ENCODE measurements around the gene TPRG1. TPM values are rescaled to one million over a fixed set of nuclear protein-coding genes. Genes with fewer than 3 reads are reported as not detected.

Gene TPRG1
- total RNA-seq, 1 experiment from 2014 or later, result 0.11 TPM

GRCh38 chr3:189282741-189283140, 111.0 kb downstream of the TPRG1 start:
- Histone ChIP-seq H3K4me3 (no peak overlapping the region), H3K36me3 (no peaks in the 10 kb centered on the region), H3K9me3 (replicated peaks) (no peaks in the 10 kb centered on the region), H3K27me3 (replicated peaks) (no peaks in the 10 kb centered on the region), H3K4me1 (replicated peaks) (peaks cover 2% of the 10 kb centered on the region; the same call in 1 of the 2 replicates), H3K27ac (no peak overlapping the region)
- no peak for DNase-seq (ENCODE audit: low read depth in 1 of 2, low spot score in 2 of 2)

GRCh38 chr3:189286188-189286587, 114.4 kb downstream of the TPRG1 start:
- Histone ChIP-seq H3K36me3 (no peaks in the 10 kb centered on the region), H3K4me1 (replicated peaks) (no peaks in the 10 kb centered on the region; the same call in 1 of the 2 replicates), H3K4me3 (no peak overlapping the region), H3K9me3 (replicated peaks) (no peaks in the 10 kb centered on the region), H3K27me3 (replicated peaks) (no peaks in the 10 kb centered on the region), H3K27ac (no peak overlapping the region)
- DNase-seq (ENCODE audit: low read depth in 1 of 2, low spot score in 2 of 2), result no peak

DNA sequence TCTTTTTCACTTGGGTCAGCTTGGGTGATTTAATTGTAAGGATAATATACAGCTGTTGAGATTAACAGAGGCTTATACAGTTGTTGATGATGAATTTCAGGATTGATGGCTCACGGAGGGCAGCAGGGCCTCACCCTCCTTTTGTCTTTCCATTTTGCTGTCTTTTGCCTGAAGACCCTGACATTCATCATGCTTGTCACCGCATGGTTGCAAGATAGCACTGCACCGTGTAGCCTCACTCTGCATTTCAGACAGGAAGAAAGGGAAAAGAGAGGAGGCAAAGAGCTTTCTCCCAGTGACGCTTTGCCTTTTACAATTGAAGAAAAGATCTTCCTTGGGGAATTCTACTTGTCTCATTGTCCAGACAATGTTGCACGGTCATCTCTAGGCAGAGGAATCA, 115.1 kb downstream of the TPRG1 start:
- H3K27ac ChIP-seq, result no peak overlapping the region
- no peaks in the 10 kb centered on the region; the same call in 1 of the 2 replicates for H3K4me1 ChIP-seq (replicated peaks)
- H3K36me3 ChIP-seq, result no peaks in the 10 kb centered on the region
- no peak overlapping the region for H3K4me3 ChIP-seq
- no peaks in the 10 kb centered on the region for H3K9me3 ChIP-seq (replicated peaks)
- H3K27me3 ChIP-seq (replicated peaks), result no peaks in the 10 kb centered on the region
- no peak for DNase-seq (ENCODE audit: low read depth in 1 of 2, low spot score in 2 of 2)

DNA sequence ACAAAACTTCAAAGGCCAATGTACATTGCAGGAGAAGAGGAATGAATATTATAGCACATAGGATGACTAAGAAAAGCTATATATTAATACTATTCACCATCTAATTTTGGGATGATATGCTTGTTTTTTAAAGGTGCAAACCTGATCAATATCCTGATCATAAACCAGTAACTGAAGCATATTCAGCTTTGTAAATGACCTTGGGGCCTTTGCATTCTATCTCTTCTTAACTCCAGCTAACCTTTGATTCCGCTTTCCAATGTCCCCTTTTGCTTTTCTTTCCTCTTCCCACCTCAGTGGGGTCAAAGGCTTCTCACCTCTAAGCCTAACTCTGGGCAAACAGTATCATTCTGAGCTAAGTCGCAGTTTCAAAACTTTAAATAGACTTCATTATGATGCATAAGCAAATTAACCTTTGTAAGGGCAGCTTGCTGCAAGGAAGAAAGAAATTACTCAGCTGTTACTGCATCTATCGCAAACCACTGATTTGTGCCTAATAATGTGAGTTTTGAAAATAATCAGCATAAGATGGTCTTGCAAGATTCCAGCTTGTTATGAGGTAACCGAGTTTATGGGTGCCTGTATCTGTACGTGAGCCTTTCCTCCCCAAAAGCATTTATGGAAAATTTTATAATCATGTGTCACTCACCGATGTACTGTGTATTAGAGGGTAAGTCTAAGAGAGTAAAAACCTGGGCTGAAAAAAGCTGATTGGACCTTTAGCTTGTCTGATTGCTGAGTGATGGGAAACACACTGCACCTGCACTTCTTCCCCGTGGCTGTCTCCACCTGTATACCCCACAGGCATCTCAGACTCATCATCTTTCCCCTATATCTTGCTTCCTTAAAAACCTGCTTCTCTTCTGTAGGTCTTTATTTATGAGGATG, 116.8 kb downstream of the TPRG1 start:
- Histone ChIP-seq H3K9me3 (replicated peaks) (no peaks in the 10 kb centered on the region), H3K27ac (no peak overlapping the region), H3K27me3 (replicated peaks) (no peaks in the 10 kb centered on the region), H3K36me3 (no peaks in the 10 kb centered on the region), H3K4me3 (no peak overlapping the region), H3K4me1 (replicated peaks) (no peaks in the 10 kb centered on the region)
- DNase-seq (ENCODE audit: low read depth in 1 of 2, low spot score in 2 of 2), result no peak

DNA sequence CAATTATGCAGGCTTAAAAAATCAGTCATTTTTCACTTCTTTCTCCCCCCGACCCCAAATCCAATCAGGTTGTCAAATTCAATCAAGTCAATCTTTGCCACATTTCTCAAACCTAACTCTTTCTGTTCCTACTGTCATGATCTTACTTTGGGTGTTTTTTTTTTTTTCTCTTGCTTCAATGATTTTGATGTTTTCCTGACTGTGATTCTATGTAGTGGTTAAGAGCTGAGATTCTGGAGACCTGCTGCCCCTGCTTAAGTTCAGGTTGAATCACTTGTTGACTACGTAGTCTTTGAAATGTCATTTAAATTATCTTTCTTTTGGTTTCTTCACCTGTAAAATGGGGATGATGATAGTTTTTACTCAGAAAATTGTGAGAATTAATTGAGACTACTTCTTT, 117.5 kb downstream of the TPRG1 start:
- no peak for DNase-seq (ENCODE audit: low read depth in 1 of 2, low spot score in 2 of 2)
- no peaks in the 10 kb centered on the region for H3K36me3 ChIP-seq
- H3K4me3 ChIP-seq, result no peak overlapping the region
- no peak overlapping the region for H3K27ac ChIP-seq
- no peaks in the 10 kb centered on the region for H3K27me3 ChIP-seq (replicated peaks)
- H3K4me1 ChIP-seq (replicated peaks), result no peaks in the 10 kb centered on the region
- no peaks in the 10 kb centered on the region for H3K9me3 ChIP-seq (replicated peaks)

DNA sequence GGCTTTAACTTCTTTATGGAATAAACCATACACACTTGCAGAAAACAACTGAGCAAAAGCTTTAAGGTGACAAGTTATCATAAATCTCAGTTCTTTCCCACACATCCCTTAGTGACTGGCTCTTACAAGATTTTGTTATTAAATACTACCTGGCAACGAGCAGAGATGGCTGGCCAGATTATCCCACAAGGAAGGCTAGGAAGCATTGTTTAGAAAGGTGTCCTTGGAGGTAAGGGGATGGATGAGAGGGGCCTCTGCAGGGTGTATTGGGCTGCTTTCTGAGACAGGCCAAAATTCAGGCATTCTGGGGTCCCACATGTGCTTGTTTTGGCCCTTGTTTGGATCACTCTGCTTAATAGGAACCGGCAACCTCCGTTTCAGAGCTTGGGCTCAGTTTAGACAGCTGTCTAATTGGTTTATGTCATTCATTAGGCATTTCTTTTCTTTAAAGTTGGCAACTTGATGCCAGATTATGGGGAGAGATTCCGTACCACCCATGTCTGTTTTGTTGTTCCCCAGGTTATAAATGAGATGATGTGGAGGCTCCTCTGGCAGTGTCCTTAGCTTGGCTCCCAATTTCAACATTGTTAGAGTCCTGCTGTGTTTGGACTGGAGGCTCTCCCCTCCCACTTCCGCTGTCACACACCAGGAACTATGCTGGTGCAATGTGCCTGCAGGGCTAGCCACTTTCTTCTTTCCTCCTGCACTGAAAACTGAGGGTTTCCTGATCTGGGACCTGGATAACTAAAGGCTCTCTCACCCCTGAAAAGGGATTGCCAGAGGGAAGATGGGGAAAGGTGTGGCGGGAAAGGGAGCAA, 121.1 kb downstream of the TPRG1 start:
- H3K27ac ChIP-seq, result no peak overlapping the region
- H3K4me1 ChIP-seq (replicated peaks), result no peaks in the 10 kb centered on the region
- H3K36me3 ChIP-seq, result no peaks in the 10 kb centered on the region
- H3K9me3 ChIP-seq (replicated peaks), result no peaks in the 10 kb centered on the region
- no peak overlapping the region for H3K4me3 ChIP-seq
- no peaks in the 10 kb centered on the region for H3K27me3 ChIP-seq (replicated peaks)
- DNase-seq (ENCODE audit: low read depth in 1 of 2, low spot score in 2 of 2), result no peak

- no peak overlapping the region for H3K27ac ChIP-seq
- H3K4me1 ChIP-seq (replicated peaks), result no peaks in the 10 kb centered on the region
- no peaks in the 10 kb centered on the region for H3K36me3 ChIP-seq
- H3K4me3 ChIP-seq, result no peak overlapping the region
- H3K27me3 ChIP-seq (replicated peaks), result no peaks in the 10 kb centered on the region
- H3K9me3 ChIP-seq (replicated peaks), result no peaks in the 10 kb centered on the region
- DNase-seq (ENCODE audit: low read depth in 1 of 2, low spot score in 2 of 2), result no peak
These were observed 122.9 kb downstream of the TPRG1 start for GRCh38 chr3:189294649-189295048.

DNA sequence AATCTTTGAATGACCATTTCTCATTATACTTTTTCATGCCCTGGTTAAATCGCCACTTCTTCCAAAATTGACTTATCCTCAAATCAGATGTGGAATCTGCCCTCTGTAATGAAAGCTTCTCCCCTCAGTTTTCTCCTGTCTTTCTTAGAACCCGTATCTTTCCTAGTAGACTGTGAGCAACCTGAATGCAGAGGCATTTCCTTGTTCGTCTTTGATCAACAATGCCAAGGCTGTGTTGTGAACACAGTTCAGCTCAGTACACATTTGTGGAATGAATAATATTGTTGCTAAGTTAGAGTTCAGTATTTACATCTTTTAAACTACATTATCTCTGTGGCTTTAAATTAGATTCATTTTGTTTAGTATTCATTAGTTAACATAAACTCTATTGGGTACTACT, 123.3 kb downstream of the TPRG1 start:
- Histone ChIP-seq H3K27ac (no peak overlapping the region), H3K4me1 (replicated peaks) (no peaks in the 10 kb centered on the region), H3K9me3 (replicated peaks) (no peaks in the 10 kb centered on the region), H3K27me3 (replicated peaks) (no peaks in the 10 kb centered on the region), H3K4me3 (no peak overlapping the region), H3K36me3 (no peaks in the 10 kb centered on the region)
- no peak for DNase-seq (ENCODE audit: low read depth in 1 of 2, low spot score in 2 of 2)

GRCh38 chr3:189297932-189298331, 126.2 kb downstream of the TPRG1 start:
- no peak overlapping the region for H3K27ac ChIP-seq
- no peaks in the 10 kb centered on the region for H3K9me3 ChIP-seq (replicated peaks)
- no peak overlapping the region for H3K4me3 ChIP-seq
- H3K27me3 ChIP-seq (replicated peaks), result no peaks in the 10 kb centered on the region
- DNase-seq (ENCODE audit: low read depth in 1 of 2, low spot score in 2 of 2), result no peak
- no peaks in the 10 kb centered on the region for H3K36me3 ChIP-seq
- no peaks in the 10 kb centered on the region for H3K4me1 ChIP-seq (replicated peaks)

DNA sequence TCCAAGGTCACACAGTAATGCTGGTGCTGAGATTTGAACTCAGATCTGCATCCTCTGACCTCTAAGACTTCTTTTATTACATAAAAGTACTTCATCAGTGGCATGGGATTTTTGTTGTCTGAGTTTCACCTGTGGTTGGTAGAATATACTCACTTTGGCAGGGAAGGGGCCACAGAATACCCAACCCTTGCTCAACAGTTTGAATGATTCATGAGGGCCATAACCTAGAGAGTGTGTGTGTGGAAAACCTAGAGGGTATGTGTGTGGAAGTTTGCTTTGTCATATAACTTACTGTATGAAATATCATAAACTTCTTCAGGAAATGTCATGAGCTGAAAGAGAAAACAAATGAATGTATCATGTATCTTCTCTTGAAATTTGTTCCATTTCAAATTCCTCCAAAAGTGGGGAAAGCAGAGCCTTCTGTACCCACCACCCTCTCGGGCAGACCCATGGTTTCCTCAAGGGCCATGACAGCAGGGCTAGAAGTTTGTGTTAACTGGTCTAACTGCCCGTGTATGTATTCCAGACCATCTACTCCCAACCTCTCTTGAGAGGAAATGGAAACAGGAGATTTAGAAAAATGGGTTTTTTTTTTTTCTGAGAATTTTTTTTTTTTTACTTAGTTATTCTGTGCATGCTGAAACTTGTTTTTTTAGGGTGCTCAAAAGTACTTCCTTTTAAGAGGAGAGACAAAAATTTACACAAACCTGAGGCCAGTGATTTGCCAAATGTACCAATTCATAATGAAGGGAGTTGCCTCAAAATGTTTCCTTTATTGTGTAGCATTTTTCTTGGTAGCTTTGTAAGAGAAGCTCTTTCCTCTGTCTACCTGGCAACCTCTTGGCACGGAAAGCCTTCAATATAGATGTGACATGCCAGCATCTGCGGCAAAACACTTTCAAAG, 127.0 kb downstream of the TPRG1 start:
- Histone ChIP-seq H3K4me3 (no peak overlapping the region), H3K4me1 (replicated peaks) (no peaks in the 10 kb centered on the region), H3K27me3 (replicated peaks) (no peaks in the 10 kb centered on the region), H3K9me3 (replicated peaks) (no peaks in the 10 kb centered on the region), H3K27ac (no peak overlapping the region), H3K36me3 (no peaks in the 10 kb centered on the region)
- no peak for DNase-seq (ENCODE audit: low read depth in 1 of 2, low spot score in 2 of 2)

DNA sequence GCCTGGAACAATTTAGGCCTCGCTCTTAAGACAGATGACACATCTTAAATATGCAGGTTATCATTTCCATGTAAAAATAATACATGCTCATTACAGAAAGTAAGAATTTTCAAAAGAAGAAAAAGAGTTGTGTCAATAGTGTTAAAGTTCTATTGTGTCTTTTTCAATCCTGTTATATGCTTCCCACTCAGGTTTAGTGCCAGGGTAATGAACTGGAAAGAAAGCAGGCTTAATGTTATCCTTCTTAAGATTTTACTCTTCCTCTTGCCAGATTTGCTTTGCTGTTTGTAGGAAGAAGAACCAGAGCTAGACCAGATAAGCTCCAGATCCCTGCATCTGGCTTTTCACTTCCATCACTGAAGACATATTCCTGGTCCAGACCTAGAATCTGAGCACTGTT, 128.6 kb downstream of the TPRG1 start:
- no peak overlapping the region for H3K4me3 ChIP-seq
- H3K27me3 ChIP-seq (replicated peaks), result no peaks in the 10 kb centered on the region
- DNase-seq (ENCODE audit: low read depth in 1 of 2, low spot score in 2 of 2), result no peak
- no peak overlapping the region for H3K27ac ChIP-seq
- H3K4me1 ChIP-seq (replicated peaks), result peaks cover 6% of the 10 kb centered on the region
- no peaks in the 10 kb centered on the region for H3K36me3 ChIP-seq
- no peaks in the 10 kb centered on the region for H3K9me3 ChIP-seq (replicated peaks)

- no peak overlapping the region for H3K27ac ChIP-seq
- H3K4me3 ChIP-seq, result no peak overlapping the region
- H3K27me3 ChIP-seq (replicated peaks), result no peaks in the 10 kb centered on the region
- DNase-seq (ENCODE audit: low read depth in 1 of 2, low spot score in 2 of 2), result no peak
- H3K9me3 ChIP-seq (replicated peaks), result no peaks in the 10 kb centered on the region
- H3K36me3 ChIP-seq, result no peaks in the 10 kb centered on the region
- H3K4me1 ChIP-seq (replicated peaks), result peaks cover 6% of the 10 kb centered on the region
These were observed 129.7 kb downstream of the TPRG1 start for GRCh38 chr3:189301479-189301878.

DNA sequence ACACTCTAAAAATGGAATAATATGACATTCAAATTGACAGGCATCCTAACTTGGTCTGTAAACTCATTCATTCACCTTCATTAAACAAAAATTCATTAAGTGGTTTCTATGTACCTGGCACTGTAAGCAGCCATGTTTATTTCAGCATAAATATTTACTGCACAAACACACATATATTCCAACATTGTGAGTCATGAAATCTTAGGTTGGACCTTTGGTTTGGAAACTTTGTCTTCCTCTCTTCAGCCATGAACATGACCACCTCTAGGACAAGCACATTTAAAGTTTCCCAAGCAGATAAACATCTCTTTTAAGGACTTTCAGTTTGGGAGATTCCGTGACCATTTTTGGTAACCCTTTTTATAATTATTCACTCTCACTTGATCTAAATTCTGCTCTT, 131.8 kb downstream of the TPRG1 start:
- no peak overlapping the region for H3K27ac ChIP-seq

More for the DNA sequence above, 131.8 kb downstream of the TPRG1 start:
- Histone ChIP-seq H3K9me3 (replicated peaks) (no peaks in the 10 kb centered on the region), H3K36me3 (no peaks in the 10 kb centered on the region), H3K27me3 (replicated peaks) (no peaks in the 10 kb centered on the region), H3K4me3 (no peak overlapping the region), H3K4me1 (replicated peaks) (peaks cover 6% of the 10 kb centered on the region)
- DNase-seq (ENCODE audit: low read depth in 1 of 2, low spot score in 2 of 2), result no peak

All from SJSA1 (cell line).